ENCODE data around the gene PLA2G4F. TPM values are rescaled to one million over a fixed set of nuclear protein-coding genes. Genes with fewer than 3 reads are reported as not detected.

PLA2G4F gene
- total RNA-seq, 3 donors from 2014 or later (not counting 1 experiment from before 2014, with no cell fraction given) = not detected

GRCh38 chr15:42178056-42178455 lies 21.6 kb upstream of the PLA2G4F start:
- Mint-ChIP-seq H3K27ac (no peak overlapping the region), H3K27me3 (ENCODE audit: low read depth in 2 of 2) (no peaks in the 10 kb centered on the region), H3K4me3 (no peak overlapping the region), H3K9me3 (no peaks in the 10 kb centered on the region), H3K4me1 (no peaks in the 10 kb centered on the region), H3K36me3 (peaks cover 24% of the 10 kb centered on the region)
- no peak for ATAC-seq
- no peaks in the 10 kb centered on the region for H3K9me3 ChIP-seq (ENCODE audit: control insufficient read depth, insufficient read depth, low read length)
- H3K4me3 ChIP-seq (ENCODE audit: low read length) = no peak overlapping the region
- H3K27me3 ChIP-seq (ENCODE audit: control insufficient read depth, insufficient read depth, low read length) = no peaks in the 10 kb centered on the region
- H3K36me3 ChIP-seq (ENCODE audit: control insufficient read depth, insufficient read depth, low read length) = peaks cover 70% of the 10 kb centered on the region
- TF ChIP-seq CTCF (IDR thresholded peaks at IDR 0.05) = no peak
- intact Hi-C loops (cut with micrococcal nuclease) = no loop called here
- WGBS (ENCODE audit: insufficient coverage) = 100% methylated on average over 2 of the region's 2 CpGs
- no peak for DNase-seq
- no peaks in the 10 kb centered on the region for H3K4me1 ChIP-seq (ENCODE audit: control insufficient read depth, insufficient read depth, low read length)
- H3K27ac ChIP-seq (ENCODE audit: low read length) = no peak overlapping the region

- Histone ChIP-seq H3K27ac (ENCODE audit: low read length) (no peak overlapping the region), H3K27me3 (ENCODE audit: control insufficient read depth, insufficient read depth, low read length) (no peaks in the 10 kb centered on the region), H3K36me3 (ENCODE audit: control insufficient read depth, insufficient read depth, low read length) (peaks cover 69% of the 10 kb centered on the region), H3K4me1 (ENCODE audit: control insufficient read depth, insufficient read depth, low read length) (no peaks in the 10 kb centered on the region), H3K4me3 (ENCODE audit: low read length) (no peak overlapping the region), H3K9me3 (ENCODE audit: control insufficient read depth, insufficient read depth, low read length) (no peaks in the 10 kb centered on the region)
- no peak overlapping the region for H3K4me3 Mint-ChIP-seq
- peaks cover 25% of the 10 kb centered on the region for H3K36me3 Mint-ChIP-seq
- ATAC-seq (no peak), DNase-seq (no peak)
- peaks cover 5 to 8% of the 10 kb centered on the region in 2 donors for H3K4me1 Mint-ChIP-seq
- intact Hi-C loops (cut with micrococcal nuclease) = no loop called here
- no peak overlapping the region for H3K27ac Mint-ChIP-seq
- H3K9me3 Mint-ChIP-seq = no peaks in the 10 kb centered on the region
- 89% methylated on average over 5 of the region's 5 CpGs for WGBS (ENCODE audit: insufficient coverage)
- H3K27me3 Mint-ChIP-seq (ENCODE audit: low read depth in 2 of 2) = no peaks in the 10 kb centered on the region
- TF ChIP-seq CTCF (IDR thresholded peaks at IDR 0.05) = no peak
Measured at GRCh38 chr15:42175671-42176070, 19.2 kb upstream of the PLA2G4F start.

- Histone ChIP-seq H3K4me3 (ENCODE audit: low read length) (no peak overlapping the region), H3K36me3 (ENCODE audit: control insufficient read depth, insufficient read depth, low read length) (peaks cover 68% of the 10 kb centered on the region), H3K27me3 (ENCODE audit: control insufficient read depth, insufficient read depth, low read length) (no peaks in the 10 kb centered on the region), H3K27ac (ENCODE audit: low read length) (no peak overlapping the region), H3K4me1 (ENCODE audit: control insufficient read depth, insufficient read depth, low read length) (no peaks in the 10 kb centered on the region), H3K9me3 (ENCODE audit: control insufficient read depth, insufficient read depth, low read length) (no peaks in the 10 kb centered on the region)
- Mint-ChIP-seq H3K27me3 (ENCODE audit: low read depth in 2 of 2) (no peaks in the 10 kb centered on the region), H3K27ac (no peak overlapping the region), H3K36me3 (peaks cover 8% of the 10 kb centered on the region), H3K4me3 (no peak overlapping the region), H3K4me1 (peaks cover 5 to 8% of the 10 kb centered on the region in 2 donors), H3K9me3 (no peaks in the 10 kb centered on the region)
- TF ChIP-seq CTCF (IDR thresholded peaks at IDR 0.05) = no peak
- DNase-seq (no peak), ATAC-seq (no peak)
- intact Hi-C loops (cut with micrococcal nuclease) = no loop called here
- 94% methylated on average over 5 of the region's 5 CpGs for WGBS (ENCODE audit: insufficient coverage)
Measured at GRCh38 chr15:42172475-42172874, 16.0 kb upstream of the PLA2G4F start.

GRCh38 chr15:42171795-42172194 lies 15.4 kb upstream of the PLA2G4F start:
- Mint-ChIP-seq H3K27me3 (ENCODE audit: low read depth in 2 of 2) (no peaks in the 10 kb centered on the region), H3K27ac (no peak overlapping the region), H3K4me3 (no peak overlapping the region), H3K9me3 (no peaks in the 10 kb centered on the region), H3K4me1 (peaks cover 5 to 8% of the 10 kb centered on the region in 2 donors), H3K36me3 (peaks cover 8% of the 10 kb centered on the region)
- 100% methylated on average over 1 of the region's 1 CpG for WGBS (ENCODE audit: insufficient coverage)
- no peaks in the 10 kb centered on the region for H3K4me1 ChIP-seq (ENCODE audit: control insufficient read depth, insufficient read depth, low read length)
- no peak overlapping the region for H3K27ac ChIP-seq (ENCODE audit: low read length)
- intact Hi-C loops (cut with micrococcal nuclease) = no loop called here
- ATAC-seq (no peak), DNase-seq (no peak)
- H3K36me3 ChIP-seq (ENCODE audit: control insufficient read depth, insufficient read depth, low read length) = peaks cover 69% of the 10 kb centered on the region
- TF ChIP-seq CTCF (IDR thresholded peaks at IDR 0.05) = no peak
- no peaks in the 10 kb centered on the region for H3K27me3 ChIP-seq (ENCODE audit: control insufficient read depth, insufficient read depth, low read length)
- H3K9me3 ChIP-seq (ENCODE audit: control insufficient read depth, insufficient read depth, low read length) = no peaks in the 10 kb centered on the region
- no peak overlapping the region for H3K4me3 ChIP-seq (ENCODE audit: low read length)

All from natural killer cell (primary cell).